GM19467 (cell line): Measurements from ENCODE around the gene COL5A1.

Experiments
- ATAC-seq: cut with Tn5 transposase; IDR thresholded peaks from one replicate; pipeline ENCODE4 v1.9.1; 2021; ENCODE audit warnings: mild to moderate bottlenecking, moderate library complexity; ENCODE audit not compliant: unreplicated experiment

The COL5A1 gene

GRCh38 chr9:134688661-134689320 lies 47.2 kb downstream of the COL5A1 start:
- no peak for ATAC-seq

- no peak for ATAC-seq
Measured at GRCh38 chr9:134689321-134690181, 47.9 kb downstream of the COL5A1 start.

- ATAC-seq, result no peak
Measured at GRCh38 chr9:134690301-134690751, 48.7 kb downstream of the COL5A1 start.

- ATAC-seq, result no peak
Measured at GRCh38 chr9:134690946-134691694, 49.5 kb downstream of the COL5A1 start.

- ATAC-seq, result no peak
Measured at GRCh38 chr9:134691695-134692572, 50.3 kb downstream of the COL5A1 start.

GRCh38 chr9:134692573-134692860 lies 50.9 kb downstream of the COL5A1 start:
- no peak for ATAC-seq

GRCh38 chr9:134693011-134693410 lies 51.4 kb downstream of the COL5A1 start:
- ATAC-seq, result no peak

GRCh38 chr9:134693641-134694367 lies 52.2 kb downstream of the COL5A1 start:
- no peak for ATAC-seq

GRCh38 chr9:134694368-134694665 lies 52.7 kb downstream of the COL5A1 start:
- no peak for ATAC-seq

GRCh38 chr9:134694714-134695113 lies 53.1 kb downstream of the COL5A1 start:
- no peak for ATAC-seq

GRCh38 chr9:134695144-134695543 lies 53.5 kb downstream of the COL5A1 start:
- ATAC-seq, result no peak

GRCh38 chr9:134696433-134696832 lies 54.8 kb downstream of the COL5A1 start:
- ATAC-seq, result no peak

GRCh38 chr9:134698111-134698510 lies 56.5 kb downstream of the COL5A1 start:
- no peak for ATAC-seq

- ATAC-seq, result no peak
Measured at GRCh38 chr9:134698587-134699342, 57.2 kb downstream of the COL5A1 start.

GRCh38 chr9:134699343-134699740 lies 57.7 kb downstream of the COL5A1 start:
- no peak for ATAC-seq

- no peak for ATAC-seq
Measured at GRCh38 chr9:134700636-134701350, 59.2 kb downstream of the COL5A1 start.

- ATAC-seq, result no peak
Measured at GRCh38 chr9:134701581-134702259, 60.1 kb downstream of the COL5A1 start.

- ATAC-seq, result no peak
Measured at GRCh38 chr9:134702291-134702690, 60.7 kb downstream of the COL5A1 start.
